NCI-H526 (cell line): Measurements from ENCODE around the gene AQP12A.
"Not testable (repeated sequence)": the region's sequence is repeated elsewhere in the genome, so short reads cannot be mapped to it uniquely, and the experiment has no call there.

Experiments
- DNase-seq, 2 experiments: peaks; one replicate each; lab custom pipeline; 2025; lab: John Stamatoyannopoulos, UW

Gene AQP12A

DNA sequence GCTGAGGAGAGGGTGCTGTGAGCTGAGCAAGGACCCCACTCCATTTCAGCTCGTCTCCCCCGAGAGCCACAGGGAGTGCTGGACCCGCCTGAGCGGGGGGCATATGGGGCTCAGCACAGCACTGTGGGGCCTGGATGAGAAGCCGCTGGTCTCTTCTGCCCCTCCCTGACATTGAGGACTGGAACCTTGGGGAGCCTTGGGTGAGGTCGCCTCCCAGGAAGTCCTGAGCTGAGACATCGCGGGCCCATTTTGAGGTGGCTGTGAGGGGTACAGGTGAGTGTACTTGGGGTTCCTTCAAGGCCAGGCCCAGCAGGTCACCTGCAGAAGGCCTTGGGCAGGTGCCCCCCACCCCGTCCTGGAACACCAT is 3.1 kb upstream of the AQP12A start:
- DNase-seq: no peak

DNA sequence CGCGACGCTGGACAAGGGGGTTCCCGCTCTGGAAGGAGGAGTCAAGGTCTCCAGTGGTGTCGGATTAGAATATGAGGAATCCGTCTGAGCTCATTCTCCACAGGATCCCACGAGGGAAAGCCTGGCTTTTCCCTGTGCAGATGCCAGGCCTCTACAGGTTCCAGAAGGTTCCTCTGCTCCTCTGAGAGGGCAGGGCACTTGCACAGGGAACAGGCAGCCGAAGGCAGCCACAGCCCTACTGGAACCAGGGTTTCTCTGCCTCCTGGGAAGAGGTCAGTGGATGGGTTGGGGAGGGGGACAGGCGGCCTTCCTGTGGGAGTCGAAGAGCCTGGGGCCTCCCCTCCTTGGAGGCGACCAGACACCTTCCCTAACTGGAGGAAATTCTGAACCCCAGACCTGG is 1.7 kb upstream of the AQP12A start:
- DNase-seq: no peak

DNA sequence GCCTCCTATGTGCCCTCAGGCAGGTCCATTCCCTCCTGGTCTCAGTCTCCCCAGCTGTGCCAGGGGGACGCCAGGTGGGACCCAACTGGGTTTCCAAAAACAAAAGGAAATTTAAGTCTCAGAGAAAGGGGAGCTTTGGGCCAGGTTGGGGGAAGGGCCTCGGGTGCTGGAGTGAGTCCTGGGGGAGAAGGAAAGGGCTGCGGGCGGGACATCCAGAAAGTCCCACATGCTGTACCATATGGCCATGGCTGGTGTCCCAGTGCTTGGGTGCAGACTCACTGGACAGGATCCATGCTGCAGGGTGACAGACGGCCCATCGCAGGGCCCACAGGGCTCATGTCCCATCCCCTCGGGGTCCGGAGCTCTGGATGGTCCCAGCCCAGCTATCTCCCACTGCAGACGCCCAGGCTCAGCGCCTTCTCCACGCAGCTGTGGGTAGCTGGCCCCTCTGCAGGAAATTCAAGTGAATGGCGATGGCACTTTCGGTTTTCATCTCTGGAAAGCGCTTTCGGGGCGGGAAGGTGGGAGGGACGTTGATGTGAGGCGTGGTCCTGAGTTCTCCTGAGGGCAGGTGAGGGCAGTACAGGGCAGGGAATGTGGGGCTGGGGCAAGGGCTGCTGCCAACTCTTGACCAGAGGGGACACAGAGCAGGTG is 1.1 kb upstream of the AQP12A start:
- not testable (repeated sequence) for DNase-seq

DNA sequence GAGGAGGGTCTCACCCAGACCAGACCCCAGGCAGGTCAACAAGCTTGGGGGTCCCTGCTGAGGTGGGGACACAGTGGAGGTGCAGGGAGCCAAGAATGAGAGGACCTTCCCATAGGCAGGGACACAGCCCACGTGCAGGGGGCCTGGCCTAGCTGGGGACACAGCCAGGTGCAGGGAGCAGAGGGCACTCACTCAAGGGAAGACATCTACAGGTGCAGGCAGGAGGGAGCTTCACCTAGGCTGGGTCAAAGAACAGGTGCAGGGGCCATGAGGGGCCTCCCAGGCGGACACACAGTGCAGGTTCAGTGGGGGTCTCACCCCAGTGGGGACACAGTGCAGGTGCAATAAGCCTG is 615 bp upstream of the AQP12A start:
- not testable (repeated sequence) for DNase-seq

GRCh38 chr2:240692583-240693561 is 1.2 kb downstream of the AQP12A start:
- DNase-seq: not testable (repeated sequence)

- not testable (repeated sequence) for DNase-seq
Observed at GRCh38 chr2:240694304-240694703, 2.6 kb downstream of the AQP12A start.

- not testable (repeated sequence) for DNase-seq
Observed at GRCh38 chr2:240695593-240695992, 3.9 kb downstream of the AQP12A start.

DNA sequence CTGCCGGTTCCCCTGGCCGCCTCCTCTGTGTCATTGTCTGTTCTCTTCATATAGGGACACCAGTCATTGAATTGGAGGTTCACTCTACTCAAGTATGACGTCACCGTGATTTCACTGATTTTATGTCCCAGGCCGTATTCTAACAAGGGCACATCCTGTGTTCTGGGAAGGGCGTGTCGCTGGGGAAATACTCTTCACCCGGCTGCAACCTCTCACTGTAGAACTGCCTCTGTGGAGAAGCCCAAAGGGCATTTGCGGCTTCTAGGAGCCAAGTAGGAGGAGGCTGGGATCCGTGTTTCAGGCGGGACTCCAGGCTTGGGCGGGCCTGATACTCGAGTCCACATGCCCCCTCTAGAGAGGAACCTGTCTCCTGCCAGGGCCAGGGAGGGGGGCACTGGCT is 4.8 kb downstream of the AQP12A start:
- DNase-seq: not testable (repeated sequence)

DNA sequence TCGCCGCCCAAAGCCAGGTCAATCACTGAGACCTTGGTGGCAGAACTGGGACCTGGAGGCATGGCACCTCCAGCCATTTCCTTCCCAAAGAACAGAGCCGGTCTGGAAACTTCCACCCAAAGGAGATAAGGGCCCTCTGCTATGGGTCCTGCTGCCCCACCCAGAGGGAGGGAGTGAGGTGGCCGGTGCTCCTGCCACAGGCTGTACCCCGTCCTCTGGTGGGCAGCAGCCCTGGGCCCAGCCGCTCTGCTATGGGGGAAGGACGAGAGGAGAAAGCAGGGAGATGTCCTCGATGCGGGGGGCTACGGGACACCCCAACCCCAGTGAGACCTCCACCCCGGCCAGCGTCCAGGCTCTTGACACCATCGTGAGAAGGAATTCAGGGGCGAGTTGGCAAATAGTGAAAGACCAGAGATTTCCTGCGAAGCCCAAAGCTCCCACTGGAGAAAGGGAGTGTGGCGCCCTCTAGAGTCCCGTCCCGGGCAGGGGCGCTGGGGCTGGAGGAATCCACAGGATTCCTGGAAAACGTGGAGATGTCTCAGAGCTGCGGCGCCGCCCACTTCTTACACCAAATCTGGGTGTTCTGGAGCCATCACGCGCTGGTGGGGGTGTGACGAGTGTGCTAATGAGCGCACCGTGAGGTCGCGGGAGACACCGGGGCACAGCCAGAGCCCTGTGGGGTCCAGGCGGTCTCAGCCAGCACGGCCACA is 7.3 kb downstream of the AQP12A start:
- not testable (repeated sequence) for DNase-seq

DNA sequence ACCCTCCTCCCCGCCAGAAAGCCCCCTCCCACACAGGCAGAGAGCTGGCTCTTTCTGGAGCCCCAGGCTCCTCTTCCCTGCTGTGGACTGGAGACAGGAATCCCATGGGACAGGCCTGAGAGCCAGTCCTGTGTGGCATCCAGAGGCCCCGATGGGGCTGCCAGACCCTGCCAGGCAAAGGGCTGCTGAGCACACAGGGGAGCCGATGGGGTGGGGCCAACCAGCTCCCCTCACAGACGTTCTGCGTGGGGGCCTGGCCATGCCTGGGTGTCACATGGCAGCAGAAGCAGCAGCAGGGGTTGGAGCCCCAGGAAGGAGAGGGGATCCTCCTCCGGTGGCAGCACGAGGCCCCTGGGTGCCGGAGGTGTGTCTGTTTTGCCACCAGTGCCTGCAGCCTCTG is 8.2 kb downstream of the AQP12A start:
- DNase-seq: not testable (repeated sequence)

DNA sequence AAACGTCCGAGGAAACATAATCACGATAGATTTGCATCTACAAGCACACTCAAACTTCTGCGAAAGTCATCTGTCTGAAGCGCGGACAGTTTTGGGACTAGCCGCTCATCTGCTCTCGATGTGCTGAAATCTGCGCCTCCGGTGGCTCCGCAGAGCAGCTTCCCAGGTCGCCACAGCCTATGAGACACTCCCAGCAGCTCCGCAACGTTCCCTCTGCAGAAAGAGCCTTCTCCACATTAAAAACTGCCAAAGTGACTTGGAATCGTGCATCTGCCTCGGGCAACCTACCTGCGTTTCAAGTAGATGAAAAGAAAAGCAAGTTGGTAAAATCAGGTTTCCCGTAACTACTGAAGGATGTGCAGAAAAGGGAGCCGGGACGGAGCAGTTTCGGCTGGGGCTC is 8.9 kb downstream of the AQP12A start:
- not testable (repeated sequence) for DNase-seq

GRCh38 chr2:240701091-240701735 is 9.5 kb downstream of the AQP12A start:
- no peak for DNase-seq

GRCh38 chr2:240701736-240702639 is 10.3 kb downstream of the AQP12A start:
- DNase-seq: no peak

GRCh38 chr2:240702640-240703011 is 11.0 kb downstream of the AQP12A start:
- DNase-seq: no peak

- DNase-seq: no peak
Observed at GRCh38 chr2:240703417-240704341, 12.0 kb downstream of the AQP12A start.

DNA sequence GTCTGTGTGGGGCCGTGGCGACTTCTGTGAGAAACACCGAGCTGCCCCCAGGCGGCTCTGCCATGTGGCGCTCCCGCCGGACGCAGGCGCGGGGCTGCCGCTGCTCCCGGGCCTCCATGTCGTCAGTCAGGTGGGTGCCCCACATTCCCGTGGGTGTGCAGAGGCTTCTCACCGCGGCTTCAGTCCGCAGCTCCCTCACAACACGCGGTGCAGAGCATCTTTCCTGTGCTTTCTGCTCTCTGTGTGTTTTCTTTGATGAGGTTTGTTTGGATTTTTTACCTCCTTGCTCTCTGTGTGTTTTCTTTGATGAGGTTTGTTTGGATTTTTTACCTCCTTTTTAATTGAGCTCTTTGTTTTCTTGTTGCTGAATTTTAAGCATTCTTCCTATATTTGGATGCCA is 13.0 kb downstream of the AQP12A start:
- peak in 1 of 2 experiments; percentile 25 for DNase-seq

DNA sequence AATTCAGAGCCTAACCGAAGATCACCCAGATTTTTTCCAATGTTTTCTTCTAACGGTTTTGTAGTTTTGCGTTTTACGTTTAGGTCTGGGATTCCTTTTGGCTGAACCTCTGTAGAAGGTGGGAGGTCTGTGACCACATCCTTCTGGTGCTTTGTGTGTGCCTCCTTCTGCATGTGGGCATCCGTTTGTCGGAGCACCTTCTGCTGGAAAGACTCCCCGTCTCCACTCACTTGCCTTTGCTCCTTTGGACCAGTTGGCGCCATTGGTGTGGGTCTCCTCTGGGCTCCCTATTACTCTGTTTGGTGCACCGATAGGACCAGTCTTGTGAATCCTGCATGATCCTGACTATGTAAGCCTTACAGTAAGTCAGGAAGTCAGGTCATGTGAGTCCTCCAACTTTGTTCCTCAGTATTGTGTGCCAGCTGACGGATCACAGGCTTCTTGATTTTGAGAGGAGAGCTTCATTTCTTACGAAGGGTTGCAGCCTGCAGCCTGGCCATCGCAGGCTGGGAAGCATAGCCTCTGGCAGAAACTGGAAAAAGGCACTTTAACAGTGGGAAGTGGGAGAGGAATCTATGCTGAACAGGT is 13.6 kb downstream of the AQP12A start:
- no peak for DNase-seq

- DNase-seq: no peak
Observed at GRCh38 chr2:240707043-240707756, 15.5 kb downstream of the AQP12A start.

GRCh38 chr2:240707821-240708220 is 16.2 kb downstream of the AQP12A start:
- no peak for DNase-seq
